Measurements from ENCODE around the gene PFDN1. TPM values are rescaled to one million over a fixed set of nuclear protein-coding genes. Genes with fewer than 3 reads are reported as not detected.

PFDN1 gene
- total and polyA plus RNA-seq, 9 of the 15 experiments (the other 6 are each of a cell fraction or from before 2014, with no cell fraction given) = 45.5 to 215 (median 78.0) TPM

DNA sequence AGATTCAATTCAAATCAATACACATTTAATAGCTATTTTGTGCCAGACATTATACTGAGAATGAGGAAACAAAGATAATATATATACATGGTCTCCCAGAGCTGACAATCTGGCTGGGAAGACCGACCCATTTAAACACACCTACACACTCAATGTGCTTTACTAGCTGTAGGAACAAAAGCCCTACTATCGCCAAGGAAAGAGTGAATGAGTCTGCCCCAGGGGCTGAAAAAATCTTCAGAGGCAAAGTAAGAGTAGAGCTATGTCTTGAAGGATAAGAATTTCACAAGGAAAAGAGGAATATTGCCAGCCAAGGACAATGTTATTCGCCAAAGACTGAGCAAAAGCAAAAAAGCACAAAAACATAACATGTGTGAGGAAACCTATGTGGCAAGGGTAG is 6.6 kb downstream of the PFDN1 start (continued):
- TF ChIP-seq, protein P1, sequence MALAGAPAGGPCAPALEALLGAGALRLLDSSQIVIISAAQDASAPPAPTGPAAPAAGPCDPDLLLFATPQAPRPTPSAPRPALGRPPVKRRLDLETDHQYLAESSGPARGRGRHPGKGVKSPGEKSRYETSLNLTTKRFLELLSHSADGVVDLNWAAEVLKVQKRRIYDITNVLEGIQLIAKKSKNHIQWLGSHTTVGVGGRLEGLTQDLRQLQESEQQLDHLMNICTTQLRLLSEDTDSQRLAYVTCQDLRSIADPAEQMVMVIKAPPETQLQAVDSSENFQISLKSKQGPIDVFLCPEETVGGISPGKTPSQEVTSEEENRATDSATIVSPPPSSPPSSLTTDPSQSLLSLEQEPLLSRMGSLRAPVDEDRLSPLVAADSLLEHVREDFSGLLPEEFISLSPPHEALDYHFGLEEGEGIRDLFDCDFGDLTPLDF (CRISPR knock-in tag; IDR thresholded peaks at IDR 0.05) = no peak
- no peak for TF ChIP-seq HMG20B (CRISPR knock-in tag; IDR thresholded peaks at IDR 0.05)
- TF ChIP-seq ZNF224 (CRISPR knock-in tag; IDR thresholded peaks at IDR 0.05) = no peak
- no peak for TF ChIP-seq BRD4 (IDR thresholded peaks at IDR 0.05)
- TF ChIP-seq, protein P2, sequence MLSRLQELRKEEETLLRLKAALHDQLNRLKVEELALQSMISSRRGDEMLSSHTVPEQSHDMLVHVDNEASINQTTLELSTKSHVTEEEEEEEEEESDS (CRISPR knock-in tag; IDR thresholded peaks at IDR 0.05) = no peak
- TF ChIP-seq NFATC3 (IDR thresholded peaks at IDR 0.05) = no peak
- TF ChIP-seq SRSF1 (IDR thresholded peaks at IDR 0.05; ENCODE audit: low read depth, low read length) = no peak
- no peak for TF ChIP-seq ADNP (tag; IDR thresholded peaks at IDR 0.05)
- no peak for TF ChIP-seq PRMT5 (CRISPR knock-in tag; IDR thresholded peaks at IDR 0.05)
- no peak for TF ChIP-seq TEAD1 (CRISPR knock-in tag; IDR thresholded peaks at IDR 0.05)

DNA sequence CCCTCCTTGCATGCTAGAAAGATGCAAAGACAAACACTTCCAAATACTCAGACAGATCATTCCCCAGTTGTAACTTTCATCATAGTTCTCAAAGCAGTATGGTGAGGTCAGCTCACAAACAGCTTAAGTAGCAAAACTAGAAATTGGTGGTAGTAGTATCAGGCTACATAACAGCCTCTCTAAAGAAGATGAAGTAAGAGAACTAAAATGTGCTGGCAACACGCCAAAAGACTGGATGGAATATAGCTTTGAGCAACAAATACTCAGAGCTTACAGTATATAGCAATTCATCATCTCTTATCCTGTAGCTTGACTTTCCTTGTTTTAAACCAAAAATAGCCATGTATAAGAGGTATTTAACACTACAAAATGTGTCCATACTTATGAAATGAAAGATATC is 7.5 kb downstream of the PFDN1 start:
- FAIRE-seq = no peak
- peak; percentile 73 for ATAC-seq
- TF ChIP-seq ZNF239 (CRISPR knock-in tag; IDR thresholded peaks at IDR 0.05) (no peak), RAD21 (CRISPR knock-in tag; conservative IDR thresholded peaks at IDR 0.05 in 1 of 2, IDR thresholded peaks at IDR 0.05 in 1 of 2) (peak in 1 of 2 experiments; percentile 20; a peak in 1 of 4 replicates), NUFIP1 (IDR thresholded peaks at IDR 0.05; ENCODE audit: partially characterized antibody) (no peak), CEBPG (CRISPR knock-in tag; IDR thresholded peaks at IDR 0.05) (no peak), CEBPG (tag; conservative IDR thresholded peaks at IDR 0.05 in 1 of 2, IDR thresholded peaks at IDR 0.05 in 1 of 2) (0 out of 4 replicates have a peak, but pooled peaks of 1 of the 2 experiments have one; percentile 15)
- TF ChIP-seq, protein P3, sequence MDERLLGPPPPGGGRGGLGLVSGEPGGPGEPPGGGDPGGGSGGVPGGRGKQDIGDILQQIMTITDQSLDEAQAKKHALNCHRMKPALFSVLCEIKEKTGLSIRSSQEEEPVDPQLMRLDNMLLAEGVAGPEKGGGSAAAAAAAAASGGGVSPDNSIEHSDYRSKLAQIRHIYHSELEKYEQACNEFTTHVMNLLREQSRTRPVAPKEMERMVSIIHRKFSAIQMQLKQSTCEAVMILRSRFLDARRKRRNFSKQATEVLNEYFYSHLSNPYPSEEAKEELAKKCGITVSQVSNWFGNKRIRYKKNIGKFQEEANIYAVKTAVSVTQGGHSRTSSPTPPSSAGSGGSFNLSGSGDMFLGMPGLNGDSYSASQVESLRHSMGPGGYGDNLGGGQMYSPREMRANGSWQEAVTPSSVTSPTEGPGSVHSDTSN (CRISPR knock-in tag; IDR thresholded peaks at IDR 0.05; ENCODE audit: low read depth) = no peak
- TF ChIP-seq, protein P3 (tag; conservative IDR thresholded peaks at IDR 0.05; ENCODE audit: low read depth) = peak; percentile 62
- TF ChIP-seq, protein P4, sequence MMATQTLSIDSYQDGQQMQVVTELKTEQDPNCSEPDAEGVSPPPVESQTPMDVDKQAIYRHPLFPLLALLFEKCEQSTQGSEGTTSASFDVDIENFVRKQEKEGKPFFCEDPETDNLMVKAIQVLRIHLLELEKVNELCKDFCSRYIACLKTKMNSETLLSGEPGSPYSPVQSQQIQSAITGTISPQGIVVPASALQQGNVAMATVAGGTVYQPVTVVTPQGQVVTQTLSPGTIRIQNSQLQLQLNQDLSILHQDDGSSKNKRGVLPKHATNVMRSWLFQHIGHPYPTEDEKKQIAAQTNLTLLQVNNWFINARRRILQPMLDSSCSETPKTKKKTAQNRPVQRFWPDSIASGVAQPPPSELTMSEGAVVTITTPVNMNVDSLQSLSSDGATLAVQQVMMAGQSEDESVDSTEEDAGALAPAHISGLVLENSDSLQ (IDR thresholded peaks at IDR 0.05) = peak; percentile 41

More for the DNA sequence above, 7.5 kb downstream of the PFDN1 start:
- in situ Hi-C loops (cut with MboI) (no loop called here), intact Hi-C loops (cut with micrococcal nuclease) (no loop called here)
- Histone ChIP-seq H3K4me3 (no peak overlapping the region), H3K9me3 (replicated peaks; ENCODE audit: control insufficient read depth, insufficient read depth, low read depth, low read length) (no peaks in the 10 kb centered on the region), H3K36me3 (ENCODE audit: control insufficient read depth, insufficient read depth, low read length) (peaks cover 27% of the 10 kb centered on the region; the same call in 1 of the 3 replicates), H4K20me1 (replicated peaks; ENCODE audit: control insufficient read depth, insufficient read depth, low read length) (0 out of 2 replicates have a peak, but pooled peaks cover 3% of the 10 kb centered on the region), H3K27ac (ENCODE audit: extremely low read depth, low read depth, low read length) (no peak overlapping the region), H2AFZ (ENCODE audit: low read depth, low read length) (no peak overlapping the region), H3K9ac (ENCODE audit: insufficient read depth in 1 of 2, low read depth in 2 of 2, low read length in 2 of 2) (no peak overlapping the region), H3K4me2 (ENCODE audit: insufficient read depth, low read length) (no peak overlapping the region), H3K27me3 (ENCODE audit: control insufficient read depth in 2 of 2, insufficient read depth in 2 of 2, low read length in 2 of 2) (no peaks in the 10 kb centered on the region), H3K79me2 (ENCODE audit: control insufficient read depth, insufficient read depth, low read length) (peaks cover 75% of the 10 kb centered on the region), H3K4me1 (replicated peaks in 1 of 2; ENCODE audit: control insufficient read depth in 2 of 2, insufficient read depth in 2 of 2, low read length in 2 of 2) (peaks cover 0 to 9% of the 10 kb centered on the region in 2 experiments; a peak in 3 of 5 replicates), H3K9me1 (ENCODE audit: control insufficient read depth, insufficient read depth, low read length) (no peaks in the 10 kb centered on the region)
- ChIA-PET POLR2A (interaction anchor here (1.1 to 2.0 kb wide), 3 partner anchors 9 to 14 kb away, joined by 3 to 10 read pairs (median 5); no protein-coding TSS in a partner anchor), CTCF (ENCODE audit: low intra/inter-chr PET ratio) (no interaction called here)
- BruUV-seq (replicated peaks) = no TSS peak
- 35% methylated on average over 1 of the region's 1 CpG for WGBS (ENCODE audit: insufficient coverage, low coverage, missing lambda C conversion rate)
- peak in 1 of 4 experiments; percentile 71 for DNase-seq (ENCODE audit: extremely low read depth in 1 of 4, low spot score in 3 of 4)

Data from K562 (cell line).